Measurements from ENCODE around the gene MICAL2.

DNA sequence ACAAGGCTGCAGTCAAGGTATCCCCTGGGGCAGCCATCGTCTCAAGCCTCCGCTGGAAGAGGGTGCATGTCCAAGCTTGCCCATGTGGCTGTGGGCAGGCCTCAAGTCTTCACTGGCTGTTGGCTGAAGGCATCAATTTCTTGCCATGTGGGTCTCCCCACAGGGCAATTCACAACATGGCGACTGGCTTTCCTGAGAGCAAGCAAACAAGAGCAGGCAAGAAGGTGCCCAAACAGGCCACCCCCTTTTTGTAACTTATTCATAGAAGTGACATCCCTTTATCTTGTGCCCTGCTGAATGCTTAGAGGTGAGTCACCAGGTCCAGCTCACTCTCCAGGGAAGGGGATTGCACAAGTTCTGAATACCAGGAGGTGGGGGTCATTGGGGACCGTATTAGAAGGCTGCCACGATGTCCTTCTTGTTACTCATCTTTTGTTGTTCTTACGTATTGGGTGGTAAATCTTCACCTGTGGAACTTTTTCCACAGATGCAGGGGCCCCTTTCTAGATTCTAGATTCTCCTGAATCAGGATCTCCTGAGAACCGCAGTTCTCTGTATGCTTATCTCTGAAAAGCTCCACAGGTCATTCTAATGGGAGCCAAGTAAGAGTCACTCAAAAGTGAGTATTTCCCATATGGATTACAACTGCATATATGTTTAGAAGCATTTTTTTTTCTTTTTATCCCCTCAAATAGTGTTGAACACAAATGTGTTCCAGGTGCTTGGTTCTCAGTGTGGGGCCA is 44.2 kb upstream of the MICAL2 start:
- TF ChIP-seq, protein P1, sequence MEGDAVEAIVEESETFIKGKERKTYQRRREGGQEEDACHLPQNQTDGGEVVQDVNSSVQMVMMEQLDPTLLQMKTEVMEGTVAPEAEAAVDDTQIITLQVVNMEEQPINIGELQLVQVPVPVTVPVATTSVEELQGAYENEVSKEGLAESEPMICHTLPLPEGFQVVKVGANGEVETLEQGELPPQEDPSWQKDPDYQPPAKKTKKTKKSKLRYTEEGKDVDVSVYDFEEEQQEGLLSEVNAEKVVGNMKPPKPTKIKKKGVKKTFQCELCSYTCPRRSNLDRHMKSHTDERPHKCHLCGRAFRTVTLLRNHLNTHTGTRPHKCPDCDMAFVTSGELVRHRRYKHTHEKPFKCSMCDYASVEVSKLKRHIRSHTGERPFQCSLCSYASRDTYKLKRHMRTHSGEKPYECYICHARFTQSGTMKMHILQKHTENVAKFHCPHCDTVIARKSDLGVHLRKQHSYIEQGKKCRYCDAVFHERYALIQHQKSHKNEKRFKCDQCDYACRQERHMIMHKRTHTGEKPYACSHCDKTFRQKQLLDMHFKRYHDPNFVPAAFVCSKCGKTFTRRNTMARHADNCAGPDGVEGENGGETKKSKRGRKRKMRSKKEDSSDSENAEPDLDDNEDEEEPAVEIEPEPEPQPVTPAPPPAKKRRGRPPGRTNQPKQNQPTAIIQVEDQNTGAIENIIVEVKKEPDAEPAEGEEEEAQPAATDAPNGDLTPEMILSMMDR (IDR thresholded peaks at IDR 0.05), result no peak
- TF ChIP-seq POLR2AphosphoS5 (IDR thresholded peaks at IDR 0.05), result no peak
- TF ChIP-seq POLR2A (IDR thresholded peaks at IDR 0.05), result no peak
